Measurements from ENCODE around the gene RALBP1. TPM values are rescaled to one million over a fixed set of nuclear protein-coding genes. Genes with fewer than 3 reads are reported as not detected.
"Not testable (repeated sequence)": the region's sequence is repeated elsewhere in the genome, so short reads cannot be mapped to it uniquely, and the experiment has no call there.

RALBP1 gene
- total and polyA plus RNA-seq, 5 donors = 32.4 to 57.5 (median 46.3) TPM

- DNase-seq = no peak
- Histone ChIP-seq H3K27ac (ENCODE audit: low read length) (no peak overlapping the region), H3K9me3 (ENCODE audit: control insufficient read depth, low read length) (no peaks in the 10 kb centered on the region), H3K4me3 (ENCODE audit: low read length) (no peak overlapping the region), H3K4me1 (ENCODE audit: control insufficient read depth, insufficient read depth, low read length) (no peaks in the 10 kb centered on the region), H3K27me3 (ENCODE audit: control insufficient read depth, insufficient read depth) (no peaks in the 10 kb centered on the region)
- 70% methylated on average over 5 of the region's 5 CpGs for WGBS
- intact Hi-C loops (cut with DNase I) = no loop called here
- ATAC-seq = no peak
Measured at GRCh38 chr18:9454061-9454703, 21.1 kb upstream of the RALBP1 start.

- DNase-seq (no peak), ATAC-seq (no peak)
- no peaks in the 10 kb centered on the region for H3K9me3 ChIP-seq (ENCODE audit: control insufficient read depth, low read length)
- intact Hi-C loops (cut with DNase I) = no loop called here
- 89% methylated on average over 3 of the region's 3 CpGs for WGBS
- no peak overlapping the region for H3K27ac ChIP-seq (ENCODE audit: low read length)
- no peaks in the 10 kb centered on the region for H3K4me1 ChIP-seq (ENCODE audit: control insufficient read depth, insufficient read depth, low read length)
- H3K4me3 ChIP-seq (ENCODE audit: low read length) = no peak overlapping the region
- H3K27me3 ChIP-seq (ENCODE audit: control insufficient read depth, insufficient read depth) = no peaks in the 10 kb centered on the region
Measured at GRCh38 chr18:9455718-9456511, 19.4 kb upstream of the RALBP1 start.

- Histone ChIP-seq H3K4me3 (ENCODE audit: low read length) (no peak overlapping the region), H3K4me1 (ENCODE audit: control insufficient read depth, insufficient read depth, low read length) (no peaks in the 10 kb centered on the region), H3K9me3 (ENCODE audit: control insufficient read depth, low read length) (no peaks in the 10 kb centered on the region), H3K27me3 (ENCODE audit: control insufficient read depth, insufficient read depth) (no peaks in the 10 kb centered on the region), H3K27ac (ENCODE audit: low read length) (no peak overlapping the region)
- ATAC-seq (no peak), DNase-seq (no peak)
- intact Hi-C loops (cut with DNase I) = loop anchor here in 1 of 4 donors (10.0 kb wide), 1 partner anchor 61 kb away; no protein-coding TSS in a partner anchor
- WGBS = 96% methylated on average over 2 of the region's 2 CpGs
Measured at GRCh38 chr18:9466127-9466526, 9.2 kb upstream of the RALBP1 start.

GRCh38 chr18:9466846-9467245, 8.5 kb upstream of the RALBP1 start:
- Histone ChIP-seq H3K27me3 (ENCODE audit: control insufficient read depth, insufficient read depth) (no peaks in the 10 kb centered on the region), H3K9me3 (ENCODE audit: control insufficient read depth, low read length) (no peaks in the 10 kb centered on the region), H3K4me1 (ENCODE audit: control insufficient read depth, insufficient read depth, low read length) (no peaks in the 10 kb centered on the region), H3K4me3 (ENCODE audit: low read length) (no peak overlapping the region), H3K27ac (ENCODE audit: low read length) (no peak overlapping the region)
- ATAC-seq (no peak), DNase-seq (no peak)
- 46% methylated on average over 1 of the region's 1 CpG for WGBS
- intact Hi-C loops (cut with DNase I) = loop anchor here in 1 of 4 donors (10.0 kb wide), 1 partner anchor 62 kb away; no protein-coding TSS in a partner anchor

- intact Hi-C loops (cut with DNase I) = loop anchor here in 1 of 4 donors (10.0 kb wide), 1 partner anchor 64 kb away; no protein-coding TSS in a partner anchor
- no peak for ATAC-seq
- no peaks in the 10 kb centered on the region for H3K27me3 ChIP-seq (ENCODE audit: control insufficient read depth, insufficient read depth)
- no peak overlapping the region for H3K4me3 ChIP-seq (ENCODE audit: low read length)
- H3K27ac ChIP-seq (ENCODE audit: low read length) = no peak overlapping the region
- H3K9me3 ChIP-seq (ENCODE audit: control insufficient read depth, low read length) = no peaks in the 10 kb centered on the region
- DNase-seq = no peak
- 89% methylated on average over 3 of the region's 3 CpGs for WGBS
- peaks cover under 1% of the 10 kb centered on the region for H3K4me1 ChIP-seq (ENCODE audit: control insufficient read depth, insufficient read depth, low read length)
Measured at GRCh38 chr18:9468998-9469397, 6.3 kb upstream of the RALBP1 start.

GRCh38 chr18:9469685-9470084, 5.6 kb upstream of the RALBP1 start:
- H3K27me3 ChIP-seq (ENCODE audit: control insufficient read depth, insufficient read depth) = no peaks in the 10 kb centered on the region
- DNase-seq (no peak), ATAC-seq (no peak)
- H3K27ac ChIP-seq (ENCODE audit: low read length) = no peak overlapping the region
- peaks cover 3% of the 10 kb centered on the region for H3K4me1 ChIP-seq (ENCODE audit: control insufficient read depth, insufficient read depth, low read length)
- intact Hi-C loops (cut with DNase I) = loop anchor here in 1 of 4 donors (10.0 kb wide), 1 partner anchor 65 kb away; no protein-coding TSS in a partner anchor
- no peaks in the 10 kb centered on the region for H3K9me3 ChIP-seq (ENCODE audit: control insufficient read depth, low read length)
- H3K4me3 ChIP-seq (ENCODE audit: low read length) = no peak overlapping the region

GRCh38 chr18:9474108-9474982, 968 bp upstream of the RALBP1 start:
- H3K27ac ChIP-seq (ENCODE audit: low read length) = peak overlapping the region; percentile 76
- no peaks in the 10 kb centered on the region for H3K9me3 ChIP-seq (ENCODE audit: control insufficient read depth, low read length)
- peak overlapping the region; percentile 32 for H3K4me3 ChIP-seq (ENCODE audit: low read length)
- ATAC-seq = peak; percentile 86 to 90
- H3K4me1 ChIP-seq (ENCODE audit: control insufficient read depth, insufficient read depth, low read length) = peaks cover 3% of the 10 kb centered on the region
- no peaks in the 10 kb centered on the region for H3K27me3 ChIP-seq (ENCODE audit: control insufficient read depth, insufficient read depth)
- intact Hi-C loops (cut with DNase I) = no loop called here
- 25% methylated on average over 37 of the region's 37 CpGs for WGBS
- DNase-seq = peak in 1 of 3 donors; percentile 33

- Histone ChIP-seq H3K27me3 (ENCODE audit: control insufficient read depth, insufficient read depth) (no peaks in the 10 kb centered on the region), H3K4me1 (ENCODE audit: control insufficient read depth, insufficient read depth, low read length) (peaks cover 3% of the 10 kb centered on the region), H3K4me3 (ENCODE audit: low read length) (peak overlapping the region; percentile 77), H3K9me3 (ENCODE audit: control insufficient read depth, low read length) (no peaks in the 10 kb centered on the region), H3K27ac (ENCODE audit: low read length) (peak overlapping the region; percentile 73)
- DNase-seq (peak in 1 of 3 donors; percentile 38), ATAC-seq (peak in 1 of 2 donors; percentile 0)
- intact Hi-C loops (cut with DNase I) = no loop called here
- under 1% methylated on average over 59 of the region's 59 CpGs for WGBS
Measured at GRCh38 chr18:9475643-9476591, 604 bp downstream of the RALBP1 start.

GRCh38 chr18:9476949-9477348, 1.6 kb downstream of the RALBP1 start:
- H3K4me1 ChIP-seq (ENCODE audit: control insufficient read depth, insufficient read depth, low read length); intact Hi-C loops (cut with DNase I); ATAC-seq; H3K27me3 ChIP-seq (ENCODE audit: control insufficient read depth, insufficient read depth); H3K9me3 ChIP-seq (ENCODE audit: control insufficient read depth, low read length); H3K27ac ChIP-seq (ENCODE audit: low read length); H3K4me3 ChIP-seq (ENCODE audit: low read length); DNase-seq: not testable (repeated sequence)
- WGBS = 86% methylated on average over 12 of the region's 12 CpGs

GRCh38 chr18:9477509-9477908, 2.2 kb downstream of the RALBP1 start:
- Histone ChIP-seq H3K27ac (ENCODE audit: low read length) (no peak overlapping the region), H3K4me3 (ENCODE audit: low read length) (no peak overlapping the region), H3K27me3 (ENCODE audit: control insufficient read depth, insufficient read depth) (no peaks in the 10 kb centered on the region), H3K4me1 (ENCODE audit: control insufficient read depth, insufficient read depth, low read length) (peaks cover 3% of the 10 kb centered on the region), H3K9me3 (ENCODE audit: control insufficient read depth, low read length) (no peaks in the 10 kb centered on the region)
- no peak for ATAC-seq
- WGBS = 42% methylated on average over 1 of the region's 1 CpG
- DNase-seq = no peak
- intact Hi-C loops (cut with DNase I) = no loop called here

Data from right cardiac atrium (tissue), 5 donors.